ENCODE results near the gene HOXC6. TPM values are rescaled to one million over a fixed set of nuclear protein-coding genes. Genes with fewer than 3 reads are reported as not detected.

HOXC6 gene
- total and polyA plus RNA-seq, 2 of the 13 experiments (the other 11 are each of a cell fraction or from before 2014, with no cell fraction given) = not detected

DNA sequence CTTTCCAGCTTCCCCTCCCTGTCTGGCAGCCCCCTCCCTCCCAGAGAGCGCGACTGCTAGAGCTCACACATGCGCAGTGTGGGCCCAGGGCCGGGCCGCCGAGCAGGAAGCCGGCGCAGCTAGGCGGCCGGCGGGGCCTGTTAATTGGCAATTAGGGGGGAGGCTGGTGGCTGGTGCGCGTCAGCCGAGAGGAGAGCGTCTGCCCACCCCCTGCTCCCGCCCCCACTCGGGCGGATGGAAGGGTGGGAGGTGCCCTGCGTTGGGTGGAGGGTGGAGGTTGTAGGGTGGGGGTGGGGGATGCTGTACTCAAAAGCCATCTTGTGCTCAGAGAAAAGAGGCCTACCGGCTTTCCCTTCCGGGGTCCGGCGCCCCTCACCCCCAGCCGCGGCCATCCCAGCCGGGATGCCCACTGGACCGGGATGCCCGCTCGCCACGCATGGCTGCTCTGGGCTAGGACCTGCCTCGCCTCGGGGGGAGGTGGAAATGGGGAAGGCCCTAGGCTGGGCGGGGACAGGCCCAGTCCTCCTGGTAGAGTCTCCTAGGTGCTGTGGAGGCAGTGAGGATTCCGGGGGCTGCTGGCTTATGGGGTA is 10.3 kb upstream of the HOXC6 start (continued):
- TF ChIP-seq, protein P1, sequence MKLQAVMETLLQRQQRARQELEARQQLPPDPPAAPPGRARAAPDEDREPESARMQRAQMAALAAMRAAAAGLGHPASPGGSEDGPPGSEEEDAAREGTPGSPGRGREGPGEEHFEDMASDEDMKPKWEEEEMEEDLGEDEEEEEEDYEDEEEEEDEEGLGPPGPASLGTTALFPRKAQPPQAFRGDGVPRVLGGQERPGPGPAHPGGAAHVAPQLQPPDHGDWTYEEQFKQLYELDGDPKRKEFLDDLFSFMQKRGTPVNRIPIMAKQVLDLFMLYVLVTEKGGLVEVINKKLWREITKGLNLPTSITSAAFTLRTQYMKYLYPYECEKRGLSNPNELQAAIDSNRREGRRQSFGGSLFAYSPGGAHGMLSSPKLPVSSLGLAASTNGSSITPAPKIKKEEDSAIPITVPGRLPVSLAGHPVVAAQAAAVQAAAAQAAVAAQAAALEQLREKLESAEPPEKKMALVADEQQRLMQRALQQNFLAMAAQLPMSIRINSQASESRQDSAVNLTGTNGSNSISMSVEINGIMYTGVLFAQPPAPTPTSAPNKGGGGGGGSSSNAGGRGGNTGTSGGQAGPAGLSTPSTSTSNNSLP (IDR thresholded peaks at IDR 0.05; ENCODE audit: low read depth, low read length) = no peak
- TF ChIP-seq KAT8 (CRISPR knock-in tag; IDR thresholded peaks at IDR 0.05) = peak; percentile 43; the same call in 1 of the 2 replicates
- 0 out of 2 replicates have a peak, but pooled peaks have one; percentile 23 for TF ChIP-seq ZNF772 (CRISPR knock-in tag; IDR thresholded peaks at IDR 0.05)
- no peak for TF ChIP-seq ZNF354B (CRISPR knock-in tag; IDR thresholded peaks at IDR 0.05)
- 0 out of 2 replicates have a peak, but pooled peaks have one; percentile 15 for TF ChIP-seq ELF3 (CRISPR knock-in tag; IDR thresholded peaks at IDR 0.05)
- peak; percentile 62 for TF ChIP-seq PHF8 (CRISPR knock-in tag; IDR thresholded peaks at IDR 0.05)
- TF ChIP-seq MTF2 (CRISPR knock-in tag; IDR thresholded peaks at IDR 0.05; ENCODE audit: borderline replicate concordance) = 0 out of 2 replicates have a peak, but pooled peaks have one; percentile 55
- TF ChIP-seq, protein P2, sequence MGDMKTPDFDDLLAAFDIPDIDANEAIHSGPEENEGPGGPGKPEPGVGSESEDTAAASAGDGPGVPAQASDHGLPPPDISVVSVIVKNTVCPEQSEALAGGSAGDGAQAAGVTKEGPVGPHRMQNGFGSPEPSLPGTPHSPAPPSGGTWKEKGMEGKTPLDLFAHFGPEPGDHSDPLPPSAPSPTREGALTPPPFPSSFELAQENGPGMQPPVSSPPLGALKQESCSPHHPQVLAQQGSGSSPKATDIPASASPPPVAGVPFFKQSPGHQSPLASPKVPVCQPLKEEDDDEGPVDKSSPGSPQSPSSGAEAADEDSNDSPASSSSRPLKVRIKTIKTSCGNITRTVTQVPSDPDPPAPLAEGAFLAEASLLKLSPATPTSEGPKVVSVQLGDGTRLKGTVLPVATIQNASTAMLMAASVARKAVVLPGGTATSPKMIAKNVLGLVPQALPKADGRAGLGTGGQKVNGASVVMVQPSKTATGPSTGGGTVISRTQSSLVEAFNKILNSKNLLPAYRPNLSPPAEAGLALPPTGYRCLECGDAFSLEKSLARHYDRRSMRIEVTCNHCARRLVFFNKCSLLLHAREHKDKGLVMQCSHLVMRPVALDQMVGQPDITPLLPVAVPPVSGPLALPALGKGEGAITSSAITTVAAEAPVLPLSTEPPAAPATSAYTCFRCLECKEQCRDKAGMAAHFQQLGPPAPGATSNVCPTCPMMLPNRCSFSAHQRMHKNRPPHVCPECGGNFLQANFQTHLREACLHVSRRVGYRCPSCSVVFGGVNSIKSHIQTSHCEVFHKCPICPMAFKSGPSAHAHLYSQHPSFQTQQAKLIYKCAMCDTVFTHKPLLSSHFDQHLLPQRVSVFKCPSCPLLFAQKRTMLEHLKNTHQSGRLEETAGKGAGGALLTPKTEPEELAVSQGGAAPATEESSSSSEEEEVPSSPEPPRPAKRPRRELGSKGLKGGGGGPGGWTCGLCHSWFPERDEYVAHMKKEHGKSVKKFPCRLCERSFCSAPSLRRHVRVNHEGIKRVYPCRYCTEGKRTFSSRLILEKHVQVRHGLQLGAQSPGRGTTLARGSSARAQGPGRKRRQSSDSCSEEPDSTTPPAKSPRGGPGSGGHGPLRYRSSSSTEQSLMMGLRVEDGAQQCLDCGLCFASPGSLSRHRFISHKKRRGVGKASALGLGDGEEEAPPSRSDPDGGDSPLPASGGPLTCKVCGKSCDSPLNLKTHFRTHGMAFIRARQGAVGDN (CRISPR knock-in tag; IDR thresholded peaks at IDR 0.05) = peak; percentile 56
- TF ChIP-seq LCORL (IDR thresholded peaks at IDR 0.05) = no peak
- no peak for TF ChIP-seq LCORL (CRISPR knock-in tag; IDR thresholded peaks at IDR 0.05)
- TF ChIP-seq, protein P3, sequence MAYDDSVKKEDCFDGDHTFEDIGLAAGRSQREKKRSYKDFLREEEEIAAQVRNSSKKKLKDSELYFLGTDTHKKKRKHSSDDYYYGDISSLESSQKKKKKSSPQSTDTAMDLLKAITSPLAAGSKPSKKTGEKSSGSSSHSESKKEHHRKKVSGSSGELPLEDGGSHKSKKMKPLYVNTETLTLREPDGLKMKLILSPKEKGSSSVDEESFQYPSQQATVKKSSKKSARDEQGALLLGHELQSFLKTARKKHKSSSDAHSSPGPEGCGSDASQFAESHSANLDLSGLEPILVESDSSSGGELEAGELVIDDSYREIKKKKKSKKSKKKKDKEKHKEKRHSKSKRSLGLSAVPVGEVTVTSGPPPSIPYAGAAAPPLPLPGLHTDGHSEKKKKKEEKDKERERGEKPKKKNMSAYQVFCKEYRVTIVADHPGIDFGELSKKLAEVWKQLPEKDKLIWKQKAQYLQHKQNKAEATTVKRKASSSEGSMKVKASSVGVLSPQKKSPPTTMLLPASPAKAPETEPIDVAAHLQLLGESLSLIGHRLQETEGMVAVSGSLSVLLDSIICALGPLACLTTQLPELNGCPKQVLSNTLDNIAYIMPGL (CRISPR knock-in tag; IDR thresholded peaks at IDR 0.05; ENCODE audit: borderline replicate concordance in 1 of 2, low read depth in 1 of 2) = peak in 1 of 2 experiments; percentile 48; a peak in 1 of 4 replicates
- TF ChIP-seq POLR2G (IDR thresholded peaks at IDR 0.05; ENCODE audit: low read depth, low read length) = peak; percentile 53; the same call in 1 of the 2 replicates
- TF ChIP-seq ETV6 (CRISPR knock-in tag; conservative IDR thresholded peaks at IDR 0.05) = no peak
- peak; percentile 55 for TF ChIP-seq RBFOX2 (IDR thresholded peaks at IDR 0.05; ENCODE audit: low read depth, low read length)
- TF ChIP-seq GABPB1 (CRISPR knock-in tag; IDR thresholded peaks at IDR 0.05) = peak; percentile 54; the same call in 1 of the 2 replicates
- TF ChIP-seq, protein P4, sequence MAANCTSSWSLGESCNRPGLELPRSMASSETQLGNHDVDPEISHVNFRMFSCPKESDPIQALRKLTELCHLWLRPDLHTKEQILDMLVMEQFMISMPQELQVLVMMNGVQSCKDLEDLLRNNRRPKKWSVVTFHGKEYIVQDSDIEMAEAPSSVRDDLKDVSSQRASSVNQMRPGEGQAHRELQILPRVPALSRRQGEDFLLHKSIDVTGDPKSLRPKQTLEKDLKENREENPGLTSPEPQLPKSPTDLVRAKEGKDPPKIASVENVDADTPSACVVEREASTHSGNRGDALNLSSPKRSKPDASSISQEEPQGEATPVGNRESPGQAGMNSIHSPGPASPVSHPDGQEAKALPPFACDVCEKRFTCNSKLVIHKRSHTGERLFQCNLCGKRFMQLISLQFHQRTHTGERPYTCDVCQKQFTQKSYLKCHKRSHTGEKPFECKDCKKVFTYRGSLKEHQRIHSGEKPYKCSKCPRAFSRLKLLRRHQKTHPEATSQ (CRISPR knock-in tag; IDR thresholded peaks at IDR 0.05; ENCODE audit: borderline replicate concordance) = no peak
- no peak for TF ChIP-seq PHF21A (CRISPR knock-in tag; IDR thresholded peaks at IDR 0.05)
- TF ChIP-seq HNRNPK (IDR thresholded peaks at IDR 0.05; ENCODE audit: low read depth, low read length, poor library complexity, severe bottlenecking) = peak; percentile 91
- TF ChIP-seq ZFY (CRISPR knock-in tag; IDR thresholded peaks at IDR 0.05) = peak; percentile 49; the same call in 1 of the 2 replicates

All from HepG2 (cell line).